HepG2 (cell line): ENCODE results near the gene ADGRB3. TPM values are rescaled to one million over a fixed set of nuclear protein-coding genes. Genes with fewer than 3 reads are reported as not detected.

ENCODE experiments used
- AKAP8 ChIP-seq: sonication (generic); formaldehyde crosslinking; IDR thresholded peaks from 2 replicates; pipeline ENCODE4 v1.5.1; 2020; ENCODE audit warnings: mild to moderate bottlenecking, missing genetic modification reagents
- FLYWCH1 ChIP-seq: sonication (generic); formaldehyde crosslinking; IDR thresholded peaks from 2 replicates; pipeline ENCODE4 v1.8.1; 2023; ENCODE audit warnings: mild to moderate bottlenecking, missing genetic modification reagents
- MEF2D ChIP-seq: sonication (generic); formaldehyde crosslinking; IDR thresholded peaks from 2 replicates; pipeline ENCODE4 v1.5.1; 2020; ENCODE audit warnings: mild to moderate bottlenecking, missing genetic modification reagents
- MLX ChIP-seq: IDR thresholded peaks from 2 replicates; pipeline ENCODE4 v1.6.1; 2016
- MTA3 ChIP-seq: sonication (generic); formaldehyde crosslinking; IDR thresholded peaks from 2 replicates; pipeline ENCODE4 v1.4.0; 2020; ENCODE audit warnings: missing genetic modification reagents
- MXI1 ChIP-seq: IDR thresholded peaks from 3 replicates; pipeline ENCODE4 v1.6.1; 2012; ENCODE audit warnings: low read depth, low read length, inconsistent platforms, borderline replicate concordance
- NFYB ChIP-seq: sonication (generic); formaldehyde crosslinking; IDR thresholded peaks from 2 replicates; pipeline ENCODE4 v1.4.0; 2020; ENCODE audit warnings: missing genetic modification reagents
- RAD21 ChIP-seq: fragments of 450-650 bp; formaldehyde crosslinking; IDR thresholded peaks from 2 replicates; pipeline ENCODE4 v1.5.0; 2020; ENCODE audit warnings: mild to moderate bottlenecking
- SNAPC4 ChIP-seq: sonication (generic); formaldehyde crosslinking; IDR thresholded peaks from 2 replicates; pipeline ENCODE4 v1.4.0; 2020; ENCODE audit warnings: mild to moderate bottlenecking, missing genetic modification reagents
- TBX2 ChIP-seq: sonication (generic); formaldehyde crosslinking; IDR thresholded peaks from 2 replicates; pipeline ENCODE4 v1.5.0; 2020; ENCODE audit warnings: missing genetic modification reagents, mild to moderate bottlenecking, borderline replicate concordance
- TGIF2 ChIP-seq: IDR thresholded peaks from 2 replicates; pipeline ENCODE4 v1.6.1; 2016; ENCODE audit warnings: control low read depth, missing compliant biosample characterization
- YEATS2 ChIP-seq: sonication (generic); formaldehyde crosslinking; IDR thresholded peaks from 2 replicates; pipeline ENCODE4 v1.4.0; 2020; ENCODE audit warnings: missing genetic modification reagents, borderline replicate concordance
- ZIK1 ChIP-seq: sonication (generic); formaldehyde crosslinking; IDR thresholded peaks from 2 replicates; pipeline ENCODE4 v1.5.0; 2020; ENCODE audit warnings: mild to moderate bottlenecking, low read depth, missing genetic modification reagents, borderline replicate concordance
- ZNF274 ChIP-seq: sonication (generic); formaldehyde crosslinking; IDR thresholded peaks from 2 replicates; pipeline ENCODE4 v1.5.1; 2020; ENCODE audit warnings: mild to moderate bottlenecking, missing genetic modification reagents
- ZNF280B ChIP-seq: sonication (generic); formaldehyde crosslinking; IDR thresholded peaks from 2 replicates; pipeline ENCODE4 v1.5.0; 2020; ENCODE audit warnings: missing genetic modification reagents, mild to moderate bottlenecking, borderline replicate concordance
- polyA plus RNA-seq, 8 experiments: library from polyadenylated mRNA; depleted of rRNA in 3 of 8; stranded (reverse) in 7 of 8; unstranded in 1 of 8; fragments of >200 nt; fragmentation: Illumina TruSeq in 4 of 8; extraction: Trizol in 4 of 8; gene quantifications; 2 replicates each; pipeline versions ENCODE4 v1.2.1 to v1.2.3, GENCODE V29; 2011 to 2016; ENCODE audit warnings: low read depth in 4 of 8, missing spikeins in 1 of 8, mixed read lengths in 1 of 8; ENCODE audit not compliant: insufficient read depth in 1 of 8
- total RNA-seq, 5 experiments: library from RNA; depleted of rRNA; stranded (reverse); fragments of >200 nt; fragmentation: Illumina TruSeq; extraction: Trizol; gene quantifications; 2 replicates each; pipeline ENCODE4 v1.2.3, GENCODE V29; 2016; ENCODE audit warnings: low read depth in 1 of 5
- TF ChIP-seq, protein P1 (sequence below): sonication (generic); formaldehyde crosslinking; IDR thresholded peaks from 2 replicates; pipeline ENCODE4 v1.4.0; 2020; ENCODE audit warnings: missing genetic modification reagents
- TF ChIP-seq, protein P2 (sequence below), 2 experiments: IDR thresholded peaks; 2 replicates each; pipeline ENCODE4 v1.6.1; 2011 to 2012; ENCODE audit warnings: low read length in 2 of 2, borderline replicate concordance in 1 of 2, low read depth in 1 of 2, mild to moderate bottlenecking in 1 of 2, moderate library complexity in 1 of 2

ADGRB3 gene
- total and polyA plus RNA-seq, 2 of the 13 experiments (the other 11 are each of a cell fraction or from before 2014, with no cell fraction given), result not detected

DNA sequence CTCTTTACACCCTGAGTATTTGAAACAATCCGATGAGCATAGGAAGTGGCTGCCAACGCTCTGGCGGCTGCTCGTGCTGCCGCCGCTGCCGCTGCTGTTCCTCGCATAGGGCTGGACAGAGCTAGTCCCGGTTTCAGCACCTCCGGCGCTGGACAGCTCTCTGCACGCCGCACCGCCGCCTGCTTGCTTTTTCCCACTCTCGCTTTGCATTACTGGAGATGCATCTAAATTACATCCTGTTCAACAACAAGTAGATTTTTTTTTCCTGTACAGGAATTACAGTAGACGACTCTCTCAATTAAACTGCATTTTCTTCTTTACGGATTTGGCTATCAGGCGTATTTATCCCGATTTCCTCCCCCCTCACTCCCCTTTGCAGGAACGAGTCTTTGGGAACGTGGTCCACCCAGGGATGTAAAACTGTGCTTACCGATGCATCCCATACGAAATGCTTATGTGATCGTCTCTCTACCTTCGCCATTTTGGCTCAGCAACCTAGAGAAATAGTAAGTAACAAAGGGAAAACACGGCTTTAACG is 597.9 kb downstream of the ADGRB3 start (continued):
- peak; percentile 92 for TF ChIP-seq SNAPC4
- TF ChIP-seq MTA3 (CRISPR knock-in tag), result peak; percentile 94
- TF ChIP-seq TBX2 (CRISPR knock-in tag), result peak; percentile 83
- TF ChIP-seq AKAP8 (CRISPR knock-in tag), result no peak
- TF ChIP-seq ZNF280B (CRISPR knock-in tag), result peak; percentile 92
- no peak for TF ChIP-seq RAD21 (CRISPR knock-in tag)
- peak; percentile 96 for TF ChIP-seq ZNF274
- TF ChIP-seq YEATS2, result peak; percentile 82
- TF ChIP-seq, protein P1, sequence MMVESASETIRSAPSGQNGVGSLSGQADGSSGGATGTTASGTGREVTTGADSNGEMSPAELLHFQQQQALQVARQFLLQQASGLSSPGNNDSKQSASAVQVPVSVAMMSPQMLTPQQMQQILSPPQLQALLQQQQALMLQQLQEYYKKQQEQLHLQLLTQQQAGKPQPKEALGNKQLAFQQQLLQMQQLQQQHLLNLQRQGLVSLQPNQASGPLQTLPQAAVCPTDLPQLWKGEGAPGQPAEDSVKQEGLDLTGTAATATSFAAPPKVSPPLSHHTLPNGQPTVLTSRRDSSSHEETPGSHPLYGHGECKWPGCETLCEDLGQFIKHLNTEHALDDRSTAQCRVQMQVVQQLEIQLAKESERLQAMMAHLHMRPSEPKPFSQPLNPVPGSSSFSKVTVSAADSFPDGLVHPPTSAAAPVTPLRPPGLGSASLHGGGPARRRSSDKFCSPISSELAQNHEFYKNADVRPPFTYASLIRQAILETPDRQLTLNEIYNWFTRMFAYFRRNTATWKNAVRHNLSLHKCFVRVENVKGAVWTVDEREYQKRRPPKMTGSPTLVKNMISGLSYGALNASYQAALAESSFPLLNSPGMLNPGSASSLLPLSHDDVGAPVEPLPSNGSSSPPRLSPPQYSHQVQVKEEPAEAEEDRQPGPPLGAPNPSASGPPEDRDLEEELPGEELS, result peak; percentile 69
- peak; percentile 60 for TF ChIP-seq NFYB (CRISPR knock-in tag)
- peak; percentile 90 for TF ChIP-seq MEF2D
- peak; percentile 95 for TF ChIP-seq FLYWCH1 (CRISPR knock-in tag)
- TF ChIP-seq MLX (CRISPR knock-in tag), result peak; percentile 55; the same call in 1 of the 2 replicates
- TF ChIP-seq TGIF2 (CRISPR knock-in tag), result peak; percentile 93
- peak; percentile 90; the same call in 2 of the 3 replicates for TF ChIP-seq MXI1
- TF ChIP-seq, protein P2, sequence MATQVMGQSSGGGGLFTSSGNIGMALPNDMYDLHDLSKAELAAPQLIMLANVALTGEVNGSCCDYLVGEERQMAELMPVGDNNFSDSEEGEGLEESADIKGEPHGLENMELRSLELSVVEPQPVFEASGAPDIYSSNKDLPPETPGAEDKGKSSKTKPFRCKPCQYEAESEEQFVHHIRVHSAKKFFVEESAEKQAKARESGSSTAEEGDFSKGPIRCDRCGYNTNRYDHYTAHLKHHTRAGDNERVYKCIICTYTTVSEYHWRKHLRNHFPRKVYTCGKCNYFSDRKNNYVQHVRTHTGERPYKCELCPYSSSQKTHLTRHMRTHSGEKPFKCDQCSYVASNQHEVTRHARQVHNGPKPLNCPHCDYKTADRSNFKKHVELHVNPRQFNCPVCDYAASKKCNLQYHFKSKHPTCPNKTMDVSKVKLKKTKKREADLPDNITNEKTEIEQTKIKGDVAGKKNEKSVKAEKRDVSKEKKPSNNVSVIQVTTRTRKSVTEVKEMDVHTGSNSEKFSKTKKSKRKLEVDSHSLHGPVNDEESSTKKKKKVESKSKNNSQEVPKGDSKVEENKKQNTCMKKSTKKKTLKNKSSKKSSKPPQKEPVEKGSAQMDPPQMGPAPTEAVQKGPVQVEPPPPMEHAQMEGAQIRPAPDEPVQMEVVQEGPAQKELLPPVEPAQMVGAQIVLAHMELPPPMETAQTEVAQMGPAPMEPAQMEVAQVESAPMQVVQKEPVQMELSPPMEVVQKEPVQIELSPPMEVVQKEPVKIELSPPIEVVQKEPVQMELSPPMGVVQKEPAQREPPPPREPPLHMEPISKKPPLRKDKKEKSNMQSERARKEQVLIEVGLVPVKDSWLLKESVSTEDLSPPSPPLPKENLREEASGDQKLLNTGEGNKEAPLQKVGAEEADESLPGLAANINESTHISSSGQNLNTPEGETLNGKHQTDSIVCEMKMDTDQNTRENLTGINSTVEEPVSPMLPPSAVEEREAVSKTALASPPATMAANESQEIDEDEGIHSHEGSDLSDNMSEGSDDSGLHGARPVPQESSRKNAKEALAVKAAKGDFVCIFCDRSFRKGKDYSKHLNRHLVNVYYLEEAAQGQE (IDR thresholded peaks at IDR 0.05; ENCODE audit: borderline replicate concordance in 1 of 2, low read depth in 1 of 2, low read length in 2 of 2), result peak; percentile 97 to 100
- peak; percentile 96; the same call in 1 of the 2 replicates for TF ChIP-seq ZIK1 (CRISPR knock-in tag)
